Fibroblast of peridontal ligament (primary cell): ENCODE results near the gene TOR4A.

Experiments used
- DNase-seq: peaks from one replicate; pipeline ENCODE4 v3.0.0-alpha.2; 2010; ENCODE audit errors: extremely low read depth

The TOR4A gene

DNA sequence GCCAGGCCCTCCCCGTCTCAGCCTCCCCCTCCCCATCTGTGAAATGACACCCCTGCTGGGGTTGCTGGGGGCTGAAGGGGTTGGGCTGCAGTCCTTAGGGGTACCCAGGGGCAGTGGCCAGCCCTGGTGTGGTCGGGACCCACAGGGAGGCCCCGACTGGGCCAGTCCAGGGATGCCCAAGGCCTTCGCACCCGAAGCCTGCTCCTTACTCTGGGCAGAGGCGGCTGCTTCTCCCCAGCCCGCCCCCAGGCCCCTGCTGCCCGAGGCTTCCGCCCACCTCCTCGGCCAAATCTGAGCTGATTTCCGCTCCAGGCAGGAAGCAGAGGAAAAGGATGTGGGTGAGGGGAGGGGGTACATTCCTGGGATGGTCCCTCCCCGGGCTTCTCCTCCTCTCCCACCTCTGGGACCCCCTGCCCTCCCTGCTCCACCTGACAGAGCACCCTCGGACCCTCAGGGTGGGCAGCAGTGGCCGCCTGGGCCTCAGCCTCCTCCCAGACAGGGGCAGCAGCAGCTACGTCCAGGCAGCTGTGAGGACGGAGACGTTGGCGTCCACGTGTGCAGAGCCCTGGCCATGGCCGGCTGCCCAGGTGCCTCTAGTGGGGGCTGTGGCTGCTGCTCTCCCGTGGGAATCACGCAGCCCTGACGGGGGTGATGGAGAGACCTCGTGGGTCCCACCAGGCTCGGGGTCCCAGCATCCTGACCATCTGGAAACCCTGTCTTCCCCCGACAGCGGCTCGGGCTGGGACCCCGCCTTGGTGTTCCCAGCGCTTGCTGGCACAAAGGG, 28.7 kb downstream of the TOR4A start:
- no peak for DNase-seq

DNA sequence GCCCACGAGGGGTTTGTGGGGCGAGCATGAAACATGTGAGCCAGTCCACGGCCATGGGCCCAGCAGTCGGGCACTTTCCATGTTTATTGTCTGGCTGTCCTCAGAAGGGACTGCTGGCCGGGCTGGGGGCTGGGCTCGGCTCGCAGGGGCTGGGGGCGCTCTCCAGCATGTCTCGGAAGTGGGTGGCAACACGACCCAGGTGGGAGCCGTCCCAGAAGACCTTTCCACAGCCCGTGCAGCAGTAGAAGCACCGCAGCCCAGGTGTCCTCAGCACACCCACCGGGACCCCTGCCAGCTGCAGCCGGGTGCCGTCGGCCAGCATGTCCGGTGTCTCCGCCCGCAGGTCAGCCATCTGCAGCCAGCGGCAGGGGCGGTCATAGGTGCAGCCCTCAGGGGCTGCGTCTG, 29.3 kb downstream of the TOR4A start:
- no peak for DNase-seq

DNA sequence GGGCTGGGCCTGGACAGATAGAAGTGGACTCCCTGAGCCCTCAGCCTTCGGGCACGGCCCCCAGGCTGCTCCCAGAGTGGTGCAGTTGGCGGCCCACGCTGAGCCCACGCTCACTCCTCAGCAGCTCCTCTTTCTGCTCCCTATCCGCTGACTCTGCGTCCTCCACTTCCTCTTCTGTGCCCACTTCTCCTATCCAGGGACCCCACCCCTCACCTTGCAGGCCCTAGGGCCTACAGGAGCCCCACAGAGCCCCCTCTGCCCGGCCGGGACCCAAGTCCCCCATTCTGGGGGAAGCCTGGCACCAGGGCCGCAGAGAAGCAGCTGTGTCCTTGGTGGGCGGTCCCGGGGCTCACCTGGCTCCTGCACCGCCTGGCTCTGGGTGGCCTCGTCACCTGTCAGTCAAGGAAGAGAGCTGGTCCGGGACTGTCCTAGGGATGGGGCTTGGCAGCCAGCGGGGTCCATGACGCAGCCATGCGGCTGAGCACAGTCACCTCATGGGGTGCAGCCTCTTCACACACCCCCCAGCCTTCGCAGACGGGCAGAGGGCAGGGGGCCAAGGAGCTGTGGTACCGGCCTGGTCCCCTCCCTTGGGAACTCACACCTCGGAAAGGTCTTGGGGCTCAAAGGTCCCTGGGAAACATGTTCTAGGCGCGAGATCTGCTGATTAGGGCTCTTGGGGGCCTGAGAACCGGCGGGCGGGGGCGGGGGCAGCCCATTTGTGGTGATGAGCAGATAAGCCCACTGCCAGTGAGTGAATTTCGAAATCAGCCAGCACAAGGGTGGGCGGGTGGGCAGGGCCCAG, 29.9 kb downstream of the TOR4A start:
- no peak for DNase-seq

DNA sequence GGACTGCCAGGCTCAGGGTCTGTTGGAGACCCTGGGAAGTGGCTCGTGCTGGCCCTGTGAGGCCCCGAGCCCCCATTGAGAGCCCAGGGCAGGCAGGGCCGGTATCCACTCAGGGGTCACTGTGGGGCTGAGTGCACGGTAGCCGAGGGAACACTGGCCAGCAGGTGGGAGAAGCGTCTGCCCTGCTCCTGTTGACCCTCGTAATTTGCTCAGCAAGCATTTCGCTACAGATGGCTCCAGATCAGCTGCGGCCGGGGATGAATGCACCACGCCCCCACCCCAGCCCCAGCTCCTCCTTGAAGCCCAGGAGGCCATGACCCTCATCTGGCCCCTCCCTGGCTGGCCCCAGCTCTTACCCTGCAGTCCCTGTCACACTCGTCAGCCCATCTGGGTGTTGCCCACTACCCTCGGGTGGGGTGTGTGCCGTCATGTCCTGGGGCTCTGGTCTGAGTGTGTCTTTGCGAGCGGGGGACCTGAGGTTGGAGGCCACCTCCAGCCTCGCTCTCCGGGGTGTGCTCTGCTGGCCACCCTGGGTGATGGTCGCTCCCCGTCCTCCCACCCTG, 30.6 kb downstream of the TOR4A start:
- DNase-seq, result no peak

DNA sequence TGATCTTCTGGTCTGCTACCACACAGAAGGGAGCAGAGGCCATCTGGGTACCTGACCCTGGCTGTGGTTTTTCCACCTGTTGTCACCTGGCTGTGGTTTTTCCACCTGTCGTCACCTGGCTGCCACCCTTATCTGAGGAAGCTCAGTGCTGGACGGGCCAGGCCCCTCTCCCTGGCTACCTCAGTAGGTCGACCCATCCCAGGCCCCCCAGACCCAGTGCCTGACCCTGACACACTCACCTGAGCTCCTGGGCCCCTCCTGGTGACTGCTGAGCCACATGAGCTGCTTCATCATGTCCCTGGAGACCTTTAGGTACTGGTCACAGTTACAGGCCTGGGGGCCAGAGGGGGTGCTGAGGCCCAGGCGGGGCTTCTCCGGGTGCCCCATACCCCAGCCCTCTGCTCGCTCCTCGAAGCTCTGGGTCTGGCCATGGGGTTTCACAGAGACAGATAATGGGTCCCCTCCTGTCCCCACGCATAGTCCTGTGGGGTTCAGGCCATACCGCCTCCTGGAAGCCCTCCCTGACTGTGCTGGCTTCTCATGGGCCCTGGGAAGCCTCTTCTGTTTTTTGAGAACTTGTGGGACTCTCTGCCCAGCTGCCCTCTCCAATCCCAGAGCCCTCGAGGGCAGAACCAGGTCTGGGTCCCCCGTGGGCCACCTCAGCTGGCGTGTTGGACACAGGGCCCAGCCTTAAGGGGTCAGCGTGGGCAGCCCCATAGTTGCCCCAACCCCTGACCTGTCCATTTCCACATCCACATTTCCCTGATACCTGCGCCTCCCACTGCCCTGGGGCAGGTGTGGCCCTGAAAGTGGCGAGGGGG, 32.1 kb downstream of the TOR4A start:
- DNase-seq, result no peak

DNA sequence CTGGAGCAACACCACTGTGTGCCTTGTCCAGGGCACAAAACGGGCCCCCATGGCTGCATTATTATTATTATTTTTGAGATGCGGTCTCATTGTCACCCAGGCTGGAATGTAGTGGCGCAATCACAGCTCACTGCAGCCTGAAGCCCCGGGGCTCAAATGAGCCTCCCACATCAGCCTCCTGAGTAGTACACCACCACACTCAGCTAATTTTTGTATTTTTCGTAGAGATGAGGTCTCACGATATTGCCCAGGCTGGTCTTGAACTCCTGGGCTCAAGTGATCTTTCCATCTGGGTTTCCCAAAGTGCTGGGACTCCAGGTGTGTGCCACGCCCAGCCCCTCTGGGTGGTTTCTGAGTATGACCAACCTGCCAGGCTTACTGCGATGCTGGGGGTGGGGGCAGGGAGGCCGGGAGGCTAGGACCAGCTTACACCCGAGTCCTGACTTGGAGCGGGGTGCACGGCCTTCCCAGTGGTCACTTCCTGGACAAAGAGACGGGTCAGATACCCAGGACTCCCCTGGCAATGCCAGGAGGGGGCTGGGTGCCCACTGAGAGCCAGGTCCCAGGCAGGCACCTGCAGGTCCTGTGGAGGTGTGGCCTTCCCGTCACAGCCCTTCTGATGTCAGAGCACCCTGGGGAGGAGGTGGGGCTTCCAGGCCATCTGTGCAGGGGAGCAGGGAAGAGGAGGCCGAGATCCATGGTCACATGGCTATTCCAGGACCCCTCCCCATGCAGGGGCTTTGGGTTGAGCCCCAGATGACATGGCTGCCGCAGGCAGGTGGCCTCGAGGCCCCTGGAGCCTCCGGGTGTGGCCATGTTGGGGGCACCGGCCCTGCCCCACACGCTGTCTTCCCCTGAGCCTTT, 32.9 kb downstream of the TOR4A start:
- no peak for DNase-seq

DNA sequence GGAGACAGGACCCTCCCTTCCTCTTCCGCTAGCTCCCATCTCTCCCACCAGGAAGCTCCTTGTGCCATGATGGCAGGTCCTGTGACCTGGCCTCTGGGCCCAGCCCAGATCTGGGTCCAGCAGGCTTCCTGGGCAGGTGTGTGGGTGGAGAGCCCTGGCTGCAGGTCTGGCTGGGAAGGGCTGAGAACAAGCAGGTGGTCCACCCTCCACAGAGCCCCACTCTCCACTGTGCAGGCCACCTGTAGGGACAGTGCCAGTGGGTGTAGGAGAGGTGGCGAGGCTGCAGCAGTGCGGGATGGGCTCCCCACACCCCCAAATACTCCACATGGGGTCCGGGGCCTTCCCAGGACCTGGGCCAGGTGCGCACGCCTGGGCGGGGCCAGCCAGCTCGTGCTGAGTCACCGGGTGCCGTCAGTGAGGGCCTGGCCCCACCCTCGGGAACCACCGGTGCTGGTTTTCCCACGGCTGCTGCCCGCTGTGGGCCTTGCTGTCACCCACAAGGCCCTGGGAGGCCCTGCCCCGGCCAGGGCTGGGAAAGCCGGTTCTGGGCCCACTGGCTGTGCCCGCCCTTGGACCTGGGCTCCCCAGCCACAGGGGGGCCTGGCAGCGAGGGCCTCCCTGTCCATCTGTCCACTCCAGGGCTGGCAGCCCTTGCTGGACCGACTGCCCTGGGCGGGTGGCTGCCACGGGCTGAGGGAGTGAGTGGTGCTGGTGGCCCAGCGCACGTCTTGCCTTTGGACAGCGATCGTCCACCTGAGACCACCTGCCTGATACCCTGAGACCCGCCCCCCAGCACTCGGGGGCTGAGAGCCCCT, 33.9 kb downstream of the TOR4A start:
- no peak for DNase-seq

DNA sequence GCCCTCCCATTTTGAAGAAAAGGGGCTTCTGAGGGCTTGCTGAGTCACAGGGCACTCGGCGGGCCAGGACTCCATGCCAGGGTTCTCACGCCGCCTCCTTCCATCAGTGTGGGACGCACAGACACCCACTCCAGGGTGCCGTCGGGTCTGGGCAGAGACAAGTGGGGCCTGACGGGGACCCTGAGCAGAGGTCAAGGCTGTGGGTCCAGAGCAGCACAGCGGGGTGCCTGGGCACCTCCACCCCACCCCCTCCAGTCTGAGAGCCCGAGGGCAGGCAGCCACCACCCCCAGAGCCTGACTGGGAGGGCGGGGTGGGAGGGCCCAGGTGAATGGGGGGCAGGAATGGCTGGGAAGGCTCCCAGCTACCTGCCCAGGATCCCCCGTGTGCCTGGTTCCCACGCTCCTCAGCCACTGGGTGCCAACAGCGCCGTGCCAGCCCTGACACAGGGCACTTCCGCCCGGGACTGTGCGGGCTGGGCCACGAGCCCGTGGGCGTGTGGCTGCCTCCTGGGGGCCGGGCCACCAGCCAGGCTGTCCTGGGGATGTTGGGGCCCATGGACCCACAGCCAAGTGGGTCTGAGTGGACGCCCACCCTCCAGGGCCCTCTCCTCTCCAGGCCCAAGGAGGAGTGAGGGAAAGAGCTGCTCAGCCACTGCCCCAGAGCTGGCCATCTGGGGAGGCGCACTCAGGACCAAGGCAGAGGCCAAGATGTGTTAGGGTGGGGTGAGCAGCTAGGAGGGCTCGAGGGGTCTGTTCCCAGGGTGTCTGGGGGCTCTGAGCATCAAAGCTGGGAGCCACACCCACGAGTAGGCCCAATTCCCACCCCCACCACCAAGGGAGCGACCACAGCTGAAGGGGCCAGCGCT, 34.7 kb downstream of the TOR4A start:
- DNase-seq, result no peak

DNA sequence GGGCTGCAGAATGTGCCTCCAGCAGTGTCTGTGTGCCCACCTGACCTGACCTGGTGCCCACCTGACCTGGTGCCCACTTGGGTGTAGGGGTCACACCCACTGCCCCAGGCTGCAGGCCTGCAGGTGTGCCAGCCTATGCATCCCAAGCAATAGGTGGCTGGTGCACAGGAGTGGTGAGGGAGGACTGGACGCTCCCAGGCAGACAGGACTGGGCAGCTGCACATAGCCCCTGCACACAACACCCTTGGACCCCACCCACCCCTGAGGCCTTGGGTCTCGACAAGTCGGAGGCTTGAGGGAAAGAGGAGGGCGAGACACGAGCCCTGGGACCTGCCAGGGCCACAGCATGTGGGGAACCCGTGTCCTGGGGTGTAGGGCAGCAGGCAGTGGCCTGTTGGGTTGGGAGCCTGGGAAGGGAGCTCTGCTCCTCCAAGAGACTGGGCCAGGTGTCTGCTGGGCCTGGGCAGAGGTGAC, 35.4 kb downstream of the TOR4A start:
- no peak for DNase-seq

DNA sequence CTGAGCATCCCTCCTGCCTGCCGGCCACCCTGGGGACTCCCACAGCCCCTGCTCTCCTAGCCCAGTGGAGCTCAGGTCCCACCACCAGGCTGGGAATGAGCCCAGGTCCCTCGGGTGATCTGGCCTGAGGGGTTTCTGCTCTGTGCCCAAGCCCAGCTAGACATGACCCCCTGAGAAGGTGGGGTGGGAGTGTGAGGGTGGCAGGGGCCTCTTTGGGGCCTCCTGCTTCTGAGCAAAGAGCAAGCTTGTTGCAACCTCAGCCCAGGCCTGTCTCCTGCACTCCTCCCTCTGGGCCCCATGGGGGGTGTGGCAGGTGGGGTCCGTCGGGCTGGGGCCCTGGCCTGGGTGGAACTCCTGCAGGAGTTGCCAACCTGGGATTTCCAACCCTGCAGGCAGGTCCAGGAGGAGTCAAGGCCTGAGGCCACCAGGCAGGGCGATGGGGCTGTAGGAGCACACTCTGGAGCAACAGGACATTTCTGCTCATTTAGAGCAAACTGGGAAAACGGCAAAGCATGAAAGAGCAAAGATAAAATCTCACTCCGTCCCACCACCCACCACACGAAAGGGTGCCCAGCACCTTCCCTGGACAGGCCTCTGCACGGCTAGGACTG, 35.9 kb downstream of the TOR4A start:
- no peak for DNase-seq

DNA sequence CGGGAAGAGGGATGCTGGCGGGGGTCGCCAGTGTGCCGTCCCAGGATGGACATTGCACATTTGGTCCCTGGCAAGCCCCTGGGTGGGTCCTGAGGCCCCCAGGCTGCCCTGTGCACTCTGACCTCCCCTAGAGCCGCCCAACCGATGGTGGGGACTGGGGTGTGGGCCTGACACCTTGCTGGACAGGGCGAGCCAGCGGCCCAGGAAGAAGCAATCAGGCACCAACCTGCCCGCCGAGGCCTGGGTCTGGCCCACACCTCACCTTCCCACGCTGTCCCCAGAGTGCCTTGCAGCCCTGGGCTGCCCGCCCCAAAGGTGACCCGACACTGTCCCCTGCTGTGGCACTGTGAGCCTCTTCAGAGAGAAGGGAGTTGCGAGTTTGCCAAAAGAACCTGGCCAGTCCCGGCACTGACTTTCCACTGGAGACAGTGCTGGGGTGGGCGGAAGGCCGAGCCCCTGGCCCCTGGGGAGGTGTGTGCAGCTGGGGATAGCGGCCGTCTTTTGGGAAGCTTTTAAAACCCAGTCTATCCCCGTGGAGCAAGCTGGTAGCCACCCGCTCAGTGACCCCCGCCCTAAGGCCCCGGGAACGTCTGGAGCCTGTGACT, 36.5 kb downstream of the TOR4A start:
- DNase-seq, result no peak

DNA sequence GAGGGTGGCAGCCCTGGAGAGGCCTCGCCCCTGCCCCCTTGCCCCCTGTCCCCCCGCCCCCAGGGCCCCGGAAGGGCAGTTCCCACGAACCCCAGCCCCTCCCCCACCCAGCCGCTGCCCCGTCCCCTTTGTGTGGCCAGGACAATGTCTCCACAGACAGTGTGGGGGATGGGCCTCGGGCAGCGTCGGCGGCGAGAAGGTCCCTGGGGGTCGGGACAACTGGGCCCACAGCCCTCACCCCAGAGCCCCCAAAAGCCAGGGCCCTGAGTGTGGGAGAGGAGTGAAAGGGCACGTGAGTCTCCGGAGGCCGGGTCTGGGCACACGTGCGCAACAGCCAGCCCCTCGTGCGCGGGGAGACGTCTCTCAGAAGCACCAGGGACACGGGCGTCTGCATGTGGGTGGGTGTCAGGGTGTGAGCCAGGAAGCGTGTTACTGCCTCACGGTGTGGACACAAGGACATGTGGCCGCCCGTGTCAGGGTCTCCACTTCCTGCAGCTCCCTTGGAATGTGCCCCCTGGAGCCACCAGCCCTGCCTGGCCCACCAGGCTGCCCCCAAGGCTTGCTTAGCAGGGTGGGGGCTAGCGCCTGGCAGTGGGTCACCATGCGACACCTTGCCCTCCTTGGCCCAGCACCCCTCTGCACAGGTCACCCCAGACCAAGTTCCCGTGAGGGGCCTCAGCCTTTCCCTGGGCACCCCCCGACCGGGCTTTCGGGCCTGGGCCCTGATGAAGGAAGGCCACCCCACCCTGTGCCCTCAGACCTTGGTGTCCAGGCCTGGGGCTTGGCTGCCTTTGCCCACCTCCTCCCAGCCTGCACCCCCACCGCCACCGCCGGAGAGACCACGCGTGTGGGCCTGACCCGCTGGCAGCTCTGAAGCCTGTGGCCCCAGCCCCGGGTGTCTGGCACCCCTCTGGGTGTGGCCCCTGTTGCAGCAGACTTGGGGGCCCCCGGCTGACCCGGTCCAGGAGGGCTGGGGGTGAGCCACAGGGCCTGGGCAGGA, 37.3 kb downstream of the TOR4A start:
- DNase-seq, result no peak

DNA sequence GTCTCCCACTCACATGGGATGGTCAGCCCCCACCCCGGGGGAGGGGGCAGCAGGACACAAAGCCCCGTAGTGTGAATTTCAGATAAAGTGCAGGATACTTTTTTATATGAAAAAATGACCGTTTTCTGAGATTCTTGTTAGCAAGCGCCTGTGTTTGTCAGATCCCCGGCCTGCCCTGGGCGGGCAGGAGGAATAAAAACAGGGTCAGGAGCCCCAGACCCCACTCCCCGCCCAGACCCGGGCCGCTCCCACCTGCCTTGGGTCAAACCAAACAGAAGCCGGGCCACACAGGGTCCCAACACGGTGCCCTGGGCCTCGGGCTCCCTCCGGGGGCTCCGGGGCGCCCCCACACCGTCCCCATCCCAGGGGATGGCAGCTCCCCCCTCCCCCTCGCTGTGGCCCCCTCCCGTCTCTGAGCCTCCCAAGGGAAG, 38.1 kb downstream of the TOR4A start:
- DNase-seq, result no peak

DNA sequence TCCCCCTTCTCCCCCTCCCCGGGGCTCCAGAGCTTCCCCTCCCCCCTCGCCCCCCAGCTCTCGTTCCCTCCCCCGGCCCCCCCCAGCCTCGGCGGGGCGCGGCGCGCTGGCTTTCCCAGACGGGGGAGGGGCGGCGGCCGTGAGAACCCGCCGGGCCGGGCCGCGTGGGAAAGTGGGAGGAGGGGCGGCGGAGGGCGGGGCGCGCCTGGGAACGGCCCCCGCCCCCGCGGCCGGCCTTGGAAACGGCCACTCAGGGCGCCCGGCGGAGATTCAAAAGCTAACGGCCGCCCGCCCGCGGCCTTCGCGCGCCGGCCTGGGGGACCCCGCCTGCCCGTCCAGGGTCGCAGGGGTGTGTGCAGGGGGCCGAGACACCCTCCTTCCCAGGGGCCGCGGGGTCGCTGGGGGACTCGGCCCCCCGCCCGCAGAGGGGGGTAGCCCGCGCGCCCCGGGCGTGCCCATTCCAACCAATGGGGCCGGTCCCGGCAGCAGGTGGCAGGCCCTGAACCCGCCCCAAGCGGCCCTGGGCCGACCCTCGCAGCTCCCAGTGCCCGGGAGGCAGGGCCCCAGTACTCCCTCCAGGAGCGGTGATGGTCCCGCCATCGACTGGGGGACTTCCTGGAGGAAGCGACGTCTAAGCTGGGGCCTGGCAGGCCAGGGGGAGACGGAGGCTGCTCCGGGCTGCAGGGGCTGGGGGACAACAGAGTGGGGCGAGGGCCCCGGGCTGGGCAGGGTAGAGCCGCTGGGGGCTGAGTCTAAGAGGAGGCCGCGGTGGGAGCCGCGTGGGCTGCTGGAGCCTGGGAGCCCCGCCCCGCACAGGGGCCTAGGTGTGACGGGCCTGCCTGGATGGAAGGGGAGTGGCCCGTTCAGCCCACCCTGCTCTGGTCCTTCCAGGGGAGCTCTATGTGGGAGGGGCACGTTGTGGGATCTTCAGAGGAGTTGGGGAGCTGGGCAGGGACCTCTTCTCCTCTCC, 38.8 kb downstream of the TOR4A start:
- DNase-seq, result no peak

DNA sequence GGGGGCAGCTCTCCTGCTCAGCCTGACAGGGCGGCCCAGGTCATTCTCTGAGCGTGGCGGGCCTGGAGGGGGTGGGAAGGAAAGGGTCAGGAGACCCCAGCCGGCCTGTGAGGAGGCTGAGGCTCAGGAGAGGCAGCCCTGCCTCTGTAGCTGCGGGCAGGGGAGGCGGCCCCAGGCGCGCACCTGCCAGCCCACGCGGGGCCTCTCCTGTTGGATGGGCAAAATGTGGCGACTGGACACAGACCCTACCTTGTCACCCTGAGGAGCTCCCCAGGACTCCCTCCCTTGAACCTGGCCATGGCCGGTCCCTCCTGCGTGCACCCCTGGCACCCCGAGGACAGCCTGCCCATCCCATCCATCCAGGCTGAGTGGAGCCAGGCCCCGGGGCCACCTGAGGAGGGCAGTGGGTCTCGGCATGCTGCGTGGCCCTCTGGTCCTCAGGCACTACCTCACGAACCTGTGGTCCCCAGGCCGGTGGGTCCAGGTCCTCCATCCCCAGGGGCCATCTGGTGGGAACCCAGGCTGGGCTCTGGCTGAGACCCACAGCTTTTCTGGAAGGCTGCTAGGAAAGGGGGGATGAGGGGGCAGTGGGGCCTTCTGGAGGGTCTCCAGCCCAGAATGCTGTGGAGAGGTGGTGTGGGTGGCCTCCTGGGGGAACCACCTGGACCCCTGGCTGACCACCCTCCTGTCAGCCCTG, 39.6 kb downstream of the TOR4A start:
- no peak for DNase-seq
